Neural cell (in vitro differentiated cells): ENCODE results near the gene SCO1.

Experiments
- RAD21 ChIP-seq: fragments of 450-650 bp; conservative IDR thresholded peaks from 2 replicates; pipeline ENCODE4 v1.6.1; 2014; ENCODE audit warnings: antibody characterized with exemption, mild to moderate bottlenecking, moderate library complexity
- TF ChIP-seq, protein P1 (sequence below): fragments of 450-650 bp; IDR thresholded peaks from 2 replicates; pipeline ENCODE4 v1.5.1; 2014; ENCODE audit warnings: antibody characterized with exemption, mild to moderate bottlenecking, moderate library complexity; ENCODE audit not compliant: poor library complexity, severe bottlenecking

DNA sequence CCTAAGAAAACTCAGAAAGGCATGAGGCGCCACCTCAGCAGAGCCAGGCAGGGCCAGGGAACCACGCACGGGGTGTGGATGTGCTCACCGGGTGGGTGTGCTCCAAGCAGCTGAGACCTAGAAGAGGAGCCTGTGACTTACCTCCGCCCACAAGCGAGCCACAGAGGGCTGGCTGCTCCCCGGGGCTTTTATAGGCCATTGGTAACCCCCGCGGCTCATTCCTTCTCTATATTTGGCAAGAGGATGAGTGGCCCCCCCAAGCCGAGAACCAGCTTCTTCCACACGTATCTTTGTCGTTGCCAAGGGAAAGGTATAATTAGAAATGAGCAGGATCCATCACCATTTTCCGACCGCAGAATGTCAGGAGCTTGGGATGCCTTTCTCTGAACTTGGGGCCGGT is 40.2 kb downstream of the SCO1 start, which contains the start of gene MYH3:
- TF ChIP-seq RAD21 = no peak
- TF ChIP-seq, protein P1, sequence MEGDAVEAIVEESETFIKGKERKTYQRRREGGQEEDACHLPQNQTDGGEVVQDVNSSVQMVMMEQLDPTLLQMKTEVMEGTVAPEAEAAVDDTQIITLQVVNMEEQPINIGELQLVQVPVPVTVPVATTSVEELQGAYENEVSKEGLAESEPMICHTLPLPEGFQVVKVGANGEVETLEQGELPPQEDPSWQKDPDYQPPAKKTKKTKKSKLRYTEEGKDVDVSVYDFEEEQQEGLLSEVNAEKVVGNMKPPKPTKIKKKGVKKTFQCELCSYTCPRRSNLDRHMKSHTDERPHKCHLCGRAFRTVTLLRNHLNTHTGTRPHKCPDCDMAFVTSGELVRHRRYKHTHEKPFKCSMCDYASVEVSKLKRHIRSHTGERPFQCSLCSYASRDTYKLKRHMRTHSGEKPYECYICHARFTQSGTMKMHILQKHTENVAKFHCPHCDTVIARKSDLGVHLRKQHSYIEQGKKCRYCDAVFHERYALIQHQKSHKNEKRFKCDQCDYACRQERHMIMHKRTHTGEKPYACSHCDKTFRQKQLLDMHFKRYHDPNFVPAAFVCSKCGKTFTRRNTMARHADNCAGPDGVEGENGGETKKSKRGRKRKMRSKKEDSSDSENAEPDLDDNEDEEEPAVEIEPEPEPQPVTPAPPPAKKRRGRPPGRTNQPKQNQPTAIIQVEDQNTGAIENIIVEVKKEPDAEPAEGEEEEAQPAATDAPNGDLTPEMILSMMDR = no peak
